ENCODE measurements around the gene CELF2.
"Not testable (repeated sequence)": the region's sequence is repeated elsewhere in the genome, so short reads cannot be mapped to it uniquely, and the experiment has no call there.

Gene CELF2

DNA sequence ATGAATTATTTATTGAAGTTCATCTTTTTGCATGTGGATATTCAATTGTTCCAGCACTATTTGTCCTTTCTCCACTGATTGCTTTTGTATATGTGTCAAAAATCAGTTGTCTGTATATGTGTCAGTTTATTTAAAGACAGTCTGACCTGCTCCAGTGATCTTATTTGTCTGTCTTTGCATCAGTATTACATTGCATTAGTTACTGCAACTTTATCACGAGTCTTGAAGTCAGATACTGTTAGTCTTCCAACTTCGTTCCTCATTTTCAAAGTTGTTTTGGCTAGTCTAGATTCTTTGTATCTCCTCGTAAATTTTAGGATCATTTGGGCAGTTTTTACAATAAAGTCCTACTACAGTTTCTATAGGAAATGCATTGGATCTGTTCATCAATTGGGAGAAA is 166.4 kb downstream of the CELF2 start:
- TF ChIP-seq EZH2phosphoT487 (IDR thresholded peaks at IDR 0.05; ENCODE audit: borderline replicate concordance, low read length): no peak
- TF ChIP-seq, protein P1, sequence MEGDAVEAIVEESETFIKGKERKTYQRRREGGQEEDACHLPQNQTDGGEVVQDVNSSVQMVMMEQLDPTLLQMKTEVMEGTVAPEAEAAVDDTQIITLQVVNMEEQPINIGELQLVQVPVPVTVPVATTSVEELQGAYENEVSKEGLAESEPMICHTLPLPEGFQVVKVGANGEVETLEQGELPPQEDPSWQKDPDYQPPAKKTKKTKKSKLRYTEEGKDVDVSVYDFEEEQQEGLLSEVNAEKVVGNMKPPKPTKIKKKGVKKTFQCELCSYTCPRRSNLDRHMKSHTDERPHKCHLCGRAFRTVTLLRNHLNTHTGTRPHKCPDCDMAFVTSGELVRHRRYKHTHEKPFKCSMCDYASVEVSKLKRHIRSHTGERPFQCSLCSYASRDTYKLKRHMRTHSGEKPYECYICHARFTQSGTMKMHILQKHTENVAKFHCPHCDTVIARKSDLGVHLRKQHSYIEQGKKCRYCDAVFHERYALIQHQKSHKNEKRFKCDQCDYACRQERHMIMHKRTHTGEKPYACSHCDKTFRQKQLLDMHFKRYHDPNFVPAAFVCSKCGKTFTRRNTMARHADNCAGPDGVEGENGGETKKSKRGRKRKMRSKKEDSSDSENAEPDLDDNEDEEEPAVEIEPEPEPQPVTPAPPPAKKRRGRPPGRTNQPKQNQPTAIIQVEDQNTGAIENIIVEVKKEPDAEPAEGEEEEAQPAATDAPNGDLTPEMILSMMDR (IDR thresholded peaks at IDR 0.05; ENCODE audit: low read depth, low read length, poor library complexity, severe bottlenecking): no peak
- H3K9me3 ChIP-seq (ENCODE audit: control insufficient read depth, insufficient read depth, low read length): peaks cover 16% of the 10 kb centered on the region
- no peaks in the 10 kb centered on the region for H3K36me3 ChIP-seq (ENCODE audit: control insufficient read depth, low read length)
- H4K20me1 ChIP-seq (ENCODE audit: control insufficient read depth, insufficient read depth, low read depth, low read length): no peaks in the 10 kb centered on the region
- peaks cover 51% of the 10 kb centered on the region for H3K27me3 ChIP-seq (ENCODE audit: control insufficient read depth, low read length)
- no peak overlapping the region for H3K27ac ChIP-seq (ENCODE audit: low read depth, low read length)
- no peaks in the 10 kb centered on the region for H3F3A ChIP-seq (ENCODE audit: control insufficient read depth, insufficient read depth)
- H3K9me2 ChIP-seq (replicated peaks; ENCODE audit: control insufficient read depth, low read length): no peaks in the 10 kb centered on the region
- H3K4me2 ChIP-seq (ENCODE audit: low read length): no peak overlapping the region
- H3K4me1 ChIP-seq (ENCODE audit: control insufficient read depth, low read length): peaks cover 15% of the 10 kb centered on the region
- H3K4me3 ChIP-seq (ENCODE audit: low read length): no peak overlapping the region
- H3K79me2 ChIP-seq (ENCODE audit: control insufficient read depth, low read length): no peaks in the 10 kb centered on the region

DNA sequence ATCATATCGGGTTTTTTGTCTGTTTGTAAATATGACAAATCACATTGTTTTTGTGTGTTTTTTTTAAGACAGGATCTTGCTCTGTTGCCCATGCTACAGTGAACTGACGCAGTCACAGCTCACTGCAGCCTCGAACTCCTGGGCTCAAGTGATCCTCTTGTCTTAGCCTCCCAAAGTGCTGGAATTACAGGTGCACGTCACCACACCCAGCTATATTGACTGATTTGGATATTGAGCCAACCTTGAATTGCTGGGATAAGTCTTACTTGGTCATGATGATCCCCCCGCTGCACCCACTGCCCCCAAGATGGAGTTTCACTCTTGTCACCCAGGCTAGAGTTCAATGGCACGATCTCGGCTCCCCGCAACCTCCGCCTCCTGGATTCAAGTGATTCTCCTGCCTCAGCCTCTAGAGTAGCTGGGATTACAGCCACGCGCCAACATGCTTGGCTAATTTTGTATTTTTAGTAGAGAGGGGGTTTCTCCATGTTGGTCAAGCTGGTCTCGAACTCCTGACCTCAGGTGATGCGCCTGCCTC is 167.5 kb downstream of the CELF2 start:
- H3K27me3 ChIP-seq (ENCODE audit: control insufficient read depth, low read length): peaks cover 47% of the 10 kb centered on the region
- not testable (repeated sequence) for H3F3A ChIP-seq (ENCODE audit: control insufficient read depth, insufficient read depth); H3K4me3 ChIP-seq (ENCODE audit: low read length); H3K4me1 ChIP-seq (ENCODE audit: control insufficient read depth, low read length); H3K36me3 ChIP-seq (ENCODE audit: control insufficient read depth, low read length); H3K27ac ChIP-seq (ENCODE audit: low read depth, low read length); H4K20me1 ChIP-seq (ENCODE audit: control insufficient read depth, insufficient read depth, low read depth, low read length); H3K79me2 ChIP-seq (ENCODE audit: control insufficient read depth, low read length); H3K9me2 ChIP-seq (replicated peaks; ENCODE audit: control insufficient read depth, low read length); H3K4me2 ChIP-seq (ENCODE audit: low read length)
- peaks cover 16% of the 10 kb centered on the region for H3K9me3 ChIP-seq (ENCODE audit: control insufficient read depth, insufficient read depth, low read length)

DNA sequence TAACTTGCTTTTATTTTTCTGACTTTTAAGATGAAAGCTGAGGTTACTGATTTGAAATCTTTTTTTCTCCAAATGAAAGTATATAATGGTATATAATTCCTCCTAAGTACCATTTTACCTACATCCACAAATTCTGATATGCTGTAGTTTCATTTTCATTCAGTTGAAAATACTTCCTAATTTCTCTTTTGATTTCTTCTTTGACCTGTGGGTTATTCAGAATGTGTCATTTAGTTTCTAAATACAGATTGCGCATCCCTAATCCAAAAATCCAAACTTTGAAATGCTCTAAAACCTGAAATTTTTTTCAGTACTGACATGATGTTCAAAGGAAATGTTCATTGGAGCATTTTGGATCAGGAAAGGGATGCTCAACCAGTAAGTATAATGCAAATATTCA is 168.7 kb downstream of the CELF2 start:
- TF ChIP-seq, protein P1 (IDR thresholded peaks at IDR 0.05; ENCODE audit: low read depth, low read length, poor library complexity, severe bottlenecking): no peak
- no peak for TF ChIP-seq EZH2phosphoT487 (IDR thresholded peaks at IDR 0.05; ENCODE audit: borderline replicate concordance, low read length)
- H4K20me1 ChIP-seq (ENCODE audit: control insufficient read depth, insufficient read depth, low read depth, low read length): no peaks in the 10 kb centered on the region
- H3K4me1 ChIP-seq (ENCODE audit: control insufficient read depth, low read length): no peaks in the 10 kb centered on the region
- no peaks in the 10 kb centered on the region for H3K36me3 ChIP-seq (ENCODE audit: control insufficient read depth, low read length)
- peaks cover 16% of the 10 kb centered on the region for H3K9me3 ChIP-seq (ENCODE audit: control insufficient read depth, insufficient read depth, low read length)
- H3K4me3 ChIP-seq (ENCODE audit: low read length): no peak overlapping the region
- H3F3A ChIP-seq (ENCODE audit: control insufficient read depth, insufficient read depth): no peaks in the 10 kb centered on the region
- no peak overlapping the region for H3K4me2 ChIP-seq (ENCODE audit: low read length)
- no peak overlapping the region for H3K27ac ChIP-seq (ENCODE audit: low read depth, low read length)
- no peaks in the 10 kb centered on the region for H3K79me2 ChIP-seq (ENCODE audit: control insufficient read depth, low read length)
- H3K27me3 ChIP-seq (ENCODE audit: control insufficient read depth, low read length): peaks cover 46% of the 10 kb centered on the region
- H3K9me2 ChIP-seq (replicated peaks; ENCODE audit: control insufficient read depth, low read length): no peaks in the 10 kb centered on the region

DNA sequence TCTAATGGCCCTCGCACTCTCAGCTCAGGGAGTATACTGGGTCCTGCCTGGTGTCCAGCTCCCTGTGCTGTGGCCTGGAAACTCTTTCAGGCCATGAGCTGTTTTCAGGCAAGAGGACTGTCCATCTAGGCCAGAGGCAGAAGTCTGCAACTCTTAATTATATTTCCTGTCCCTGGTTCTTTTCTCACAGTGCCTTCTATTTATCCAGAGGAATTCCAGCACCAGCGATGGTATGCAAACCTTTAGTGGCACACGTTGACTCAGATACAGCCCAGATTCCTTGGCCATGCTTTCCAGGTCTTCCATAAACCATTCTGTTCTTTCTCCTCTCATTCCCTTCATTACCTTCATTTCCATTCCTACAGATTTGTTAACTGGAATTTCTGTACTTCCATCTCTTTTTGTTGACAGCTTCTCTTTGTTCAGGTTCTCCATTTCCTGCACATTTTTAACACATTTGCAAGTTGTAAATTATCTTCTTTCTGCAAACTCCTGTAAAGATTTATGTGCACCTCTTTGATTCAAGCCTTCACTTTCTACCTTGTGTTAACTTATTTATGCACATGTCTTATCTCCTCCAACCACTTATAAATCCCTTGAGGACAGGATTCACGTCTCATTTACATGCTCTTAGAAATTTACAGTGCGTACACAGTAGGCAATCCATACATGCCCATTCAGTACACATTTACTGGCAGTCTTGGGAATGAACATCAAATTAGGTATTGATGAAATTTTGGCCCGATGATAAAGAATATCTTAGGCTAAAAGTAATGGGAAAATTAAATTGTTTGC is 172.1 kb downstream of the CELF2 start:
- no peaks in the 10 kb centered on the region for H3K4me1 ChIP-seq (ENCODE audit: control insufficient read depth, low read length)
- H3K4me2 ChIP-seq (ENCODE audit: low read length): no peak overlapping the region
- no peaks in the 10 kb centered on the region for H4K20me1 ChIP-seq (ENCODE audit: control insufficient read depth, insufficient read depth, low read depth, low read length)
- H3K9me2 ChIP-seq (replicated peaks; ENCODE audit: control insufficient read depth, low read length): no peaks in the 10 kb centered on the region
- no peaks in the 10 kb centered on the region for H3K79me2 ChIP-seq (ENCODE audit: control insufficient read depth, low read length)
- no peaks in the 10 kb centered on the region for H3K36me3 ChIP-seq (ENCODE audit: control insufficient read depth, low read length)
- H3K27me3 ChIP-seq (ENCODE audit: control insufficient read depth, low read length): peaks cover 23% of the 10 kb centered on the region
- H3K9me3 ChIP-seq (ENCODE audit: control insufficient read depth, insufficient read depth, low read length): peaks cover 13% of the 10 kb centered on the region
- no peak for TF ChIP-seq EZH2phosphoT487 (IDR thresholded peaks at IDR 0.05; ENCODE audit: borderline replicate concordance, low read length)
- TF ChIP-seq, protein P1 (IDR thresholded peaks at IDR 0.05; ENCODE audit: low read depth, low read length, poor library complexity, severe bottlenecking): no peak
- H3F3A ChIP-seq (ENCODE audit: control insufficient read depth, insufficient read depth): no peaks in the 10 kb centered on the region
- H3K4me3 ChIP-seq (ENCODE audit: low read length): no peak overlapping the region
- H3K27ac ChIP-seq (ENCODE audit: low read depth, low read length): no peak overlapping the region

Measured in DOHH2 (cell line).